HepG2 (cell line): ENCODE measurements around the gene CCDC201. TPM values are rescaled to one million over a fixed set of nuclear protein-coding genes. Genes with fewer than 3 reads are reported as not detected.

Experiments
- ATAC-seq: fragments of 200-7000 bp; cut with Tn5 transposase; 3 replicates; pipeline ENCODE4 v1.9.1; 2020; ENCODE audit warnings: mild to moderate bottlenecking, moderate library complexity
- BruUV-seq: library from RNA; stranded (reverse); fragments of 400-500 nt; replicated peaks from 2 replicates; lab custom pipeline; 2021; lab: Mats Ljungman, UMichigan
- CTCF ChIA-PET: fragments of 300-600 bp; formaldehyde crosslinking; extraction: SDS; loops from one replicate; lab custom pipeline; 2021; ENCODE audit warnings: low total read pairs, inconsistent platforms, low intra/inter-chr PET ratio; lab: Yijun Ruan, JAX
- POLR2A ChIA-PET: fragments of 350-600 bp; sonication (Branson Sonifier 250); formaldehyde crosslinking; loops from one replicate; lab custom pipeline; 2020; ENCODE audit warnings: antibody characterized with exemption, inconsistent platforms; lab: Yijun Ruan, JAX
- DNase-seq: peaks from one replicate; pipeline ENCODE4 v3.0.0-alpha.2; 2015; ENCODE audit warnings: low spot score
- FAIRE-seq: peaks from 3 replicates; lab custom pipeline; 2011; peaks lifted over from hg19 to GRCh38; lab: Jason Lieb, UNC
- H2AFZ ChIP-seq: one replicate; pipeline ENCODE4 v1.6.1; 2011; ENCODE audit warnings: low read length, inconsistent platforms
- H3K27ac ChIP-seq: fragments of 300-600 bp; 3 replicates; pipeline ENCODE4 v1.8.0; 2011; ENCODE audit warnings: mixed run types, mild to moderate bottlenecking, mixed read lengths, low read length, inconsistent platforms; ENCODE audit not compliant: insufficient read depth; ENCODE audit errors: extremely low read length
- H3K27me3 ChIP-seq, 2 experiments: fragments of 200-600 bp in 1 of 2; 2 replicates in 1 of 2; 3 replicates in 1 of 2; pipeline versions ENCODE4 v1.6.0 to v1.8.0; 2011; ENCODE audit warnings: low read length in 2 of 2, mild to moderate bottlenecking in 2 of 2, moderate library complexity in 2 of 2, inconsistent platforms in 1 of 2; ENCODE audit not compliant: insufficient read depth in 2 of 2, control insufficient read depth in 1 of 2
- H3K36me3 ChIP-seq, 2 experiments: fragments of 200-600 bp in 1 of 2; replicated peaks in 1 of 2; 2 replicates in 1 of 2; 3 replicates in 1 of 2; pipeline versions ENCODE4 v1.5.1 to v1.8.0; 2011; ENCODE audit warnings: low read length in 2 of 2, inconsistent platforms in 1 of 2; ENCODE audit not compliant: insufficient read depth in 2 of 2, control insufficient read depth in 1 of 2
- H3K4me1 ChIP-seq: 2 replicates; pipeline ENCODE4 v1.5.1; 2012; ENCODE audit warnings: low read length, inconsistent platforms; ENCODE audit not compliant: insufficient read depth
- H3K4me2 ChIP-seq: 2 replicates; pipeline ENCODE4 v1.6.0; 2011; ENCODE audit warnings: low read depth, low read length, inconsistent platforms
- H3K4me3 ChIP-seq, 3 experiments: fragments of 200-600 bp in 1 of 3; sonication (generic), shearing (Covaris generic) in 1 of 3; replicated peaks in 1 of 3; 2 replicates each; pipeline ENCODE4 v1.5.1; 2011 to 2016; ENCODE audit warnings: low read length in 3 of 3, inconsistent platforms in 2 of 3, low read depth in 2 of 3, mild to moderate bottlenecking in 2 of 3, control low read depth in 1 of 3, mixed read lengths in 1 of 3; ENCODE audit not compliant: insufficient read depth in 1 of 3
- H3K79me2 ChIP-seq: one replicate; pipeline ENCODE4 v1.6.1; 2011; ENCODE audit warnings: low read length, inconsistent platforms; ENCODE audit not compliant: insufficient read depth
- H3K9ac ChIP-seq: 2 replicates; pipeline ENCODE4 v1.6.0; 2011; ENCODE audit warnings: mild to moderate bottlenecking, low read depth, low read length, inconsistent platforms; ENCODE audit not compliant: insufficient read depth
- H3K9me3 ChIP-seq: 2 replicates; pipeline ENCODE4 v1.5.1; 2012; ENCODE audit warnings: mild to moderate bottlenecking, low read length
- H4K20me1 ChIP-seq: 2 replicates; pipeline ENCODE4 v1.6.0; 2011; ENCODE audit warnings: inconsistent platforms, mild to moderate bottlenecking, low read length, moderate library complexity; ENCODE audit not compliant: insufficient read depth
- HINFP ChIP-seq: sonication (generic); formaldehyde crosslinking; IDR thresholded peaks from 2 replicates; pipeline ENCODE4 v1.4.0; 2020; ENCODE audit warnings: low read depth, mild to moderate bottlenecking, missing genetic modification reagents
- HNRNPL ChIP-seq: fragments of 200-400 bp; formaldehyde crosslinking; IDR thresholded peaks from 2 replicates; pipeline ENCODE4 v1.6.1; 2017; ENCODE audit warnings: mild to moderate bottlenecking, low read depth, low read length
- MXD3 ChIP-seq: IDR thresholded peaks from 2 replicates; pipeline ENCODE4 v1.6.1; 2016; ENCODE audit warnings: mild to moderate bottlenecking, missing biosample characterization, missing genetic modification reagents
- NPAS2 ChIP-seq: sonication (generic); formaldehyde crosslinking; IDR thresholded peaks from 2 replicates; pipeline ENCODE4 v1.8.0; 2022; ENCODE audit warnings: mild to moderate bottlenecking, missing genetic modification reagents, borderline replicate concordance
- PHF21A ChIP-seq: sonication (generic); formaldehyde crosslinking; IDR thresholded peaks from 2 replicates; pipeline ENCODE4 v1.5.0; 2020; ENCODE audit warnings: mild to moderate bottlenecking, missing genetic modification reagents
- POLR2G ChIP-seq: fragments of 200-400 bp; formaldehyde crosslinking; IDR thresholded peaks from 2 replicates; pipeline ENCODE4 v1.6.1; 2018; ENCODE audit warnings: mild to moderate bottlenecking, low read depth, low read length, moderate library complexity
- RFX5 ChIP-seq: IDR thresholded peaks from 2 replicates; pipeline ENCODE4 v1.6.1; 2011; ENCODE audit warnings: low read depth, low read length, improper control_type of control experiment
- SNAPC4 ChIP-seq: sonication (generic); formaldehyde crosslinking; IDR thresholded peaks from 2 replicates; pipeline ENCODE4 v1.4.0; 2020; ENCODE audit warnings: mild to moderate bottlenecking, missing genetic modification reagents
- ZBTB26 ChIP-seq: IDR thresholded peaks from 2 replicates; pipeline ENCODE4 v1.6.1; 2016; ENCODE audit warnings: missing compliant biosample characterization, missing genetic modification reagents, borderline replicate concordance
- ZNF234 ChIP-seq: sonication (generic); formaldehyde crosslinking; conservative IDR thresholded peaks from 2 replicates; pipeline ENCODE4 v1.5.1; 2020; ENCODE audit warnings: mild to moderate bottlenecking, missing genetic modification reagents
- ZNF432 ChIP-seq: sonication (generic); formaldehyde crosslinking; IDR thresholded peaks from 2 replicates; pipeline ENCODE4 v1.5.0; 2020; ENCODE audit warnings: missing genetic modification reagents, mild to moderate bottlenecking, borderline replicate concordance
- ZNF501 ChIP-seq: sonication (generic); formaldehyde crosslinking; IDR thresholded peaks from 2 replicates; pipeline ENCODE4 v1.5.1; 2020; ENCODE audit warnings: mild to moderate bottlenecking, moderate library complexity, missing genetic modification reagents
- ZNF546 ChIP-seq: sonication (generic); formaldehyde crosslinking; conservative IDR thresholded peaks from 2 replicates; pipeline ENCODE4 v1.8.1; 2023; ENCODE audit warnings: mild to moderate bottlenecking, missing genetic modification reagents
- ZNF572 ChIP-seq: sonication (generic); formaldehyde crosslinking; IDR thresholded peaks from 2 replicates; pipeline ENCODE4 v1.5.1; 2020; ENCODE audit warnings: mild to moderate bottlenecking, missing genetic modification reagents
- WGBS: methylation state at CpG from one replicate; pipeline ENCODE4 v1.1.6; 2017; ENCODE audit warnings: low lambda C conversion rate; 5-methylcytosine and 5-hydroxymethylcytosine counted together
- in situ Hi-C: cut with HindIII; loops from 2 replicates; pipeline ENCODE4 v1.10.0; 2017; ENCODE audit warnings: low pct_unique_long_range_greater_than_20kb; ENCODE audit not compliant: extremely low pct_ligation_motif_present
- intact Hi-C: fragments of 100-400 bp; cut with micrococcal nuclease; formaldehyde crosslinking; loops from one replicate; pipeline ENCODE4 v1.10.0; 2022; ENCODE audit not compliant: unreplicated experiment
- polyA plus RNA-seq, 8 experiments: library from polyadenylated mRNA; depleted of rRNA in 3 of 8; stranded (reverse) in 7 of 8; unstranded in 1 of 8; fragments of >200 nt; fragmentation: Illumina TruSeq in 4 of 8; extraction: Trizol in 4 of 8; gene quantifications; 2 replicates each; pipeline versions ENCODE4 v1.2.1 to v1.2.3, GENCODE V29; 2011 to 2016; ENCODE audit warnings: low read depth in 4 of 8, missing spikeins in 1 of 8, mixed read lengths in 1 of 8; ENCODE audit not compliant: insufficient read depth in 1 of 8
- total RNA-seq, 5 experiments: library from RNA; depleted of rRNA; stranded (reverse); fragments of >200 nt; fragmentation: Illumina TruSeq; extraction: Trizol; gene quantifications; 2 replicates each; pipeline ENCODE4 v1.2.3, GENCODE V29; 2016; ENCODE audit warnings: low read depth in 1 of 5

Gene CCDC201
- total and polyA plus RNA-seq, 2 of the 13 experiments (the other 11 are each of a cell fraction or from before 2014, with no cell fraction given) = 0.92 TPM; not detected in 1

- Histone ChIP-seq H3K27ac (peak overlapping the region; percentile 93), H3K4me3 (no peak overlapping the region; a peak in 1 of 6 replicates), H3K9me3 (peaks cover 20% of the 10 kb centered on the region), H3K4me1 (peaks cover 79% of the 10 kb centered on the region), H3K4me2 (peak overlapping the region; percentile 47), H3K79me2 (no peaks in the 10 kb centered on the region), H3K27me3 (no peaks in the 10 kb centered on the region), H3K9ac (peak overlapping the region; percentile 69), H2AFZ (no peak overlapping the region), H4K20me1 (no peaks in the 10 kb centered on the region), H3K36me3 (no peaks in the 10 kb centered on the region)
- no peak for FAIRE-seq
- no peak for DNase-seq
- intact Hi-C loops = no loop called here
- ChIA-PET POLR2A (interaction anchor here (0.7 to 5.5 kb wide), 21 partner anchors 8 to 1905 kb away, joined by 3 to 118 read pairs (median 4); partner anchors contain the start of genes CCDC201 and TBRG4), CTCF (no interaction called here)
- BruUV-seq = no TSS peak
- in situ Hi-C loops = no loop called here
- 58% methylated on average over 9 of the region's 9 CpGs for WGBS
- peak; percentile 15 for ATAC-seq
- TF ChIP-seq ZNF572 (CRISPR knock-in tag) (0 out of 2 replicates have a peak, but pooled peaks have one; percentile 32), SNAPC4 (no peak), RFX5 (0 out of 2 replicates have a peak, but pooled peaks have one; percentile 16), PHF21A (CRISPR knock-in tag) (no peak), ZNF432 (CRISPR knock-in tag) (no peak), NPAS2 (CRISPR knock-in tag) (no peak), HINFP (CRISPR knock-in tag) (0 out of 2 replicates have a peak, but pooled peaks have one; percentile 4), ZNF501 (0 out of 2 replicates have a peak, but pooled peaks have one; percentile 77), ZBTB26 (CRISPR knock-in tag) (no peak), HNRNPL (0 out of 2 replicates have a peak, but pooled peaks have one; percentile 19), POLR2G (0 out of 2 replicates have a peak, but pooled peaks have one; percentile 21), ZNF546 (CRISPR knock-in tag) (0 out of 2 replicates have a peak, but pooled peaks have one; percentile 37), ZNF234 (CRISPR knock-in tag) (peak; percentile 20; the same call in 1 of the 2 replicates), MXD3 (CRISPR knock-in tag) (no peak)
These were observed 8.4 kb upstream of the CCDC201 start for GRCh38 chr7:45881280-45881758.
